Kidney (tissue), 14 donors: ENCODE results near the gene PRKAG2. TPM values are rescaled to one million over a fixed set of nuclear protein-coding genes. Genes with fewer than 3 reads are reported as not detected.

Experiments used
- DNase-seq, 5 donors: peaks; one replicate each; pipeline ENCODE4 v3.0.0-alpha.2; 2013 to 2020
- FAIRE-seq: peaks from 2 replicates; lab custom pipeline; 2012; peaks lifted over from hg19 to GRCh38; lab: Jason Lieb, UNC
- H3K27ac ChIP-seq, 2 donors: one replicate each; pipeline ENCODE4 v1.7.0; 2013; ENCODE audit warnings: low read depth in 2 of 2, low read length in 2 of 2, inconsistent platforms in 1 of 2
- H3K27me3 ChIP-seq: one replicate; pipeline ENCODE4 v1.7.1; 2013; ENCODE audit warnings: low read length, inconsistent platforms; ENCODE audit not compliant: control insufficient read depth, insufficient read depth
- H3K36me3 ChIP-seq, 3 donors: one replicate each; pipeline versions ENCODE4 v1.7.0 to v1.7.1; 2013; ENCODE audit warnings: low read length in 3 of 3, control low read depth in 1 of 3, inconsistent platforms in 1 of 3; ENCODE audit not compliant: insufficient read depth in 3 of 3, control insufficient read depth in 2 of 3
- H3K4me1 ChIP-seq, 3 donors: one replicate each; pipeline versions ENCODE4 v1.7.0 to v1.7.1; 2013; ENCODE audit warnings: low read length in 3 of 3, inconsistent platforms in 1 of 3, low read depth in 1 of 3; ENCODE audit not compliant: control insufficient read depth in 2 of 3, insufficient read depth in 2 of 3
- H3K4me3 ChIP-seq, 3 donors: one replicate each; pipeline versions ENCODE4 v1.7.0 to v1.8.1; 2013; ENCODE audit warnings: low read length in 3 of 3, control low read depth in 1 of 3, inconsistent platforms in 1 of 3
- H3K9ac ChIP-seq, 3 donors: one replicate each; pipeline versions ENCODE4 v1.7.0 to v1.7.1; 2013; ENCODE audit warnings: low read length in 3 of 3, control low read depth in 1 of 3, inconsistent platforms in 1 of 3
- H3K9me3 ChIP-seq, 3 donors: one replicate each; pipeline versions ENCODE4 v1.7.0 to v1.7.1; 2013; ENCODE audit warnings: low read length in 3 of 3, control low read depth in 1 of 3, inconsistent platforms in 1 of 3; ENCODE audit not compliant: control insufficient read depth in 2 of 3, insufficient read depth in 1 of 3
- intact Hi-C: fragments of 100-400 bp; cut with DNase I; formaldehyde crosslinking; loops from one replicate; pipeline ENCODE4 v1.11.1; 2022
- polyA plus RNA-seq: library from polyadenylated mRNA; stranded (reverse); fragments of 350-450 nt; fragmentation: Illumina TruSeq; extraction: RNeasy Lipid Tissue Mini Kit (QIAGEN cat#74804); gene quantifications from one replicate; pipeline ENCODE4 v1.2.3, GENCODE V29; 2014; ENCODE audit warnings: low read depth, low replicate concordance; ENCODE audit not compliant: insufficient read depth
- total RNA-seq: library from RNA; stranded (reverse); fragmentation: NEBNext Ultra II Directional; extraction: Animal tissue kit (Norgen Biotek cat#: 25700); gene quantifications from one replicate; pipeline ENCODE4 v1.2.1, GENCODE V29; 2021
- TF ChIP-seq, protein P1 (sequence below): IDR thresholded peaks from 3 replicates; pipeline ENCODE4 v1.5.1; 2012; ENCODE audit warnings: mild to moderate bottlenecking, moderate library complexity, borderline replicate concordance; ENCODE audit not compliant: insufficient read depth; ENCODE audit errors: extremely low read depth
- donor health status: control.
- donor health status: control.
- donor health status: control.
- donor health status: control.
- donor health status: control.
- donor health status: DM: yes; HTN: yes; CAD: no.
- donor health status: Normal renal cell carcinoma (clear cell type).

The PRKAG2 gene
- total and polyA plus RNA-seq, 2 donors from 2014 or later, result 40.7 to 40.9 TPM

- H3K4me3 ChIP-seq, result no peak overlapping the region
- intact Hi-C loops, result no loop called here
- FAIRE-seq, result no peak
- DNase-seq, result peak in 1 of 5 donors; percentile 34
- H3K27ac ChIP-seq, result no peak overlapping the region
- H3K9ac ChIP-seq, result no peak overlapping the region
- peaks cover 0 to 2% (median 0%) of the 10 kb centered on the region in 3 donors for H3K9me3 ChIP-seq
- peaks cover 0 to 3% (median 0%) of the 10 kb centered on the region in 3 donors for H3K4me1 ChIP-seq
- H3K36me3 ChIP-seq, result no peaks in the 10 kb centered on the region
- no peaks in the 10 kb centered on the region for H3K27me3 ChIP-seq
- TF ChIP-seq, protein P1, sequence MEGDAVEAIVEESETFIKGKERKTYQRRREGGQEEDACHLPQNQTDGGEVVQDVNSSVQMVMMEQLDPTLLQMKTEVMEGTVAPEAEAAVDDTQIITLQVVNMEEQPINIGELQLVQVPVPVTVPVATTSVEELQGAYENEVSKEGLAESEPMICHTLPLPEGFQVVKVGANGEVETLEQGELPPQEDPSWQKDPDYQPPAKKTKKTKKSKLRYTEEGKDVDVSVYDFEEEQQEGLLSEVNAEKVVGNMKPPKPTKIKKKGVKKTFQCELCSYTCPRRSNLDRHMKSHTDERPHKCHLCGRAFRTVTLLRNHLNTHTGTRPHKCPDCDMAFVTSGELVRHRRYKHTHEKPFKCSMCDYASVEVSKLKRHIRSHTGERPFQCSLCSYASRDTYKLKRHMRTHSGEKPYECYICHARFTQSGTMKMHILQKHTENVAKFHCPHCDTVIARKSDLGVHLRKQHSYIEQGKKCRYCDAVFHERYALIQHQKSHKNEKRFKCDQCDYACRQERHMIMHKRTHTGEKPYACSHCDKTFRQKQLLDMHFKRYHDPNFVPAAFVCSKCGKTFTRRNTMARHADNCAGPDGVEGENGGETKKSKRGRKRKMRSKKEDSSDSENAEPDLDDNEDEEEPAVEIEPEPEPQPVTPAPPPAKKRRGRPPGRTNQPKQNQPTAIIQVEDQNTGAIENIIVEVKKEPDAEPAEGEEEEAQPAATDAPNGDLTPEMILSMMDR, result no peak
Observed at GRCh38 chr7:151836191-151836926, 40.6 kb downstream of the PRKAG2 start.

DNA sequence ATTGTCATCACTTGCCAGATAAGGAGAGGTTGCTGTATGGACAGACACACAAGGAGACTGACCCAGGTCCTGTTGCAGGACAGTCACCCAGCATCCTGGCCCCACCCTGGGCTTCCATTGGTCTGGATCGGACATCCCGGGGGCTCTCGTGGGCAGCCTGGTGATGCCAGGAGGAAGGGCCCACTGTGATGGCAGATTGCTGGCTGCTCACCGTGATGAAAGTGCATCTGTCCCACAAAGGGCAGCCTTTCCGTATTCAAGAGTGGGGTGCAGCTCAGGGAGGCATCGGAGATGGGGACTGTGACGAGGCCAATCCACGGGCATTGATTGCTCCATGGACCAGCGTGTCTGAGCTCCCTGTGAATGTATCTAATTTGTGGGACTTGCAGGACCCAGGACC is 41.3 kb downstream of the PRKAG2 start:
- Histone ChIP-seq H3K27ac (no peak overlapping the region), H3K4me1 (peaks cover 0 to 3% (median 0%) of the 10 kb centered on the region in 3 donors), H3K9ac (no peak overlapping the region), H3K27me3 (no peaks in the 10 kb centered on the region), H3K9me3 (no peaks in the 10 kb centered on the region), H3K4me3 (no peak overlapping the region), H3K36me3 (no peaks in the 10 kb centered on the region)
- TF ChIP-seq, protein P1, result no peak
- intact Hi-C loops, result no loop called here
- peak in 1 of 5 donors; percentile 59 for DNase-seq
- no peak for FAIRE-seq

GRCh38 chr7:151834271-151835035 is 42.5 kb downstream of the PRKAG2 start:
- FAIRE-seq (no peak), DNase-seq (peak in 1 of 5 donors; percentile 40)
- intact Hi-C loops, result no loop called here
- no peaks in the 10 kb centered on the region for H3K9me3 ChIP-seq
- H3K9ac ChIP-seq, result no peak overlapping the region
- no peaks in the 10 kb centered on the region for H3K27me3 ChIP-seq
- TF ChIP-seq, protein P1, result no peak
- H3K4me1 ChIP-seq, result peaks cover 0 to 3% (median 0%) of the 10 kb centered on the region in 3 donors
- no peak overlapping the region for H3K4me3 ChIP-seq
- H3K36me3 ChIP-seq, result no peaks in the 10 kb centered on the region
- no peak overlapping the region for H3K27ac ChIP-seq
